ENCODE measurements around the gene CMTR1.
A peak's percentile ranks its signal among the peaks of the same experiment; 100 is the strongest.

Gene CMTR1

GRCh38 chr6:37432590-37432915, 468 bp upstream of the CMTR1 start:
- peak overlapping the region; percentile 78 for H3K4me3 ChIP-seq (ENCODE audit: low read depth, low read length)
- H3K4me2 ChIP-seq (ENCODE audit: low read length), result peak overlapping the region; percentile 90
- peak overlapping the region; percentile 99 for H2AFZ ChIP-seq
- H3K4me1 ChIP-seq, result peaks cover 7% of the 10 kb centered on the region
- no peaks in the 10 kb centered on the region for H3K9me3 ChIP-seq (ENCODE audit: control insufficient read depth, low read length)
- peak overlapping the region; percentile 31 for H3K9ac ChIP-seq
- peak overlapping the region; percentile 86 for H3K27ac ChIP-seq
- no peaks in the 10 kb centered on the region for H3K36me3 ChIP-seq (ENCODE audit: control insufficient read depth, insufficient read depth, low read length)
- TF ChIP-seq CTCF (IDR thresholded peaks at IDR 0.05), result no peak
- H3K79me2 ChIP-seq, result peaks cover 4% of the 10 kb centered on the region
- no peaks in the 10 kb centered on the region for H3K27me3 ChIP-seq (ENCODE audit: control insufficient read depth, insufficient read depth, low read length)

DNA sequence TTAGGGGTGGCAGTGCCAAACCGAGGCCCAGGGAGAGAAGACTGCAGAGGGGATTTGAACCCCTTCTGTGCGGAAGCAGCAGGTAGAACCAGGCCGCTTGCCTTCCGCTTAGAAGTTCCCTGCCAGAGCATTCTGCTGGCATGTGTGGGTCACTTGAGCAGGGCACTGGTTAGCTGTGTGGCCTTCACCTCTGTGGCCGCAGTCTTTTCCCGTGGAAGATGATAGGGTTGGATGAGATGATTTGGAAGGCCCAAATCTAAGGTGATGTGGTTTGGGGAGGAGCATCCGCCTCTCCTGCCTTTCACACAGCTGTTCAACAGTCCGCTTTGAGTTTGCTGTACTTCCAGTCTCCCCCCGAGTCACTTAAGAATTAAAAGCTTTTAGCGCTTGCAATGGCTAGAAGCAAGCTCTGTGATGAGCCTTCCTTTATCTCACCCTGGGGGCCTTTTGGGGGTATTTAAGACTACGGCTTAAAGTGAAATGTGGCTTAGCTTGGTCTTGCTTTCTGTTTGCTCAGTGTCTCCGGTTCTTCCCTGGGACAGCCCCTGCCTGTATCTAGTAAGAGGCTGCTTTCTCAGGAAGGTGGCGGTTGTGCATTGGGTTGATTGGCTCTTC, 743 bp downstream of the CMTR1 start:
- Histone ChIP-seq H3K9ac (peak overlapping the region; percentile 94), H3K79me2 (peaks cover 4% of the 10 kb centered on the region), H3K4me3 (ENCODE audit: low read depth, low read length) (peak overlapping the region; percentile 78), H3K4me1 (peaks cover 7% of the 10 kb centered on the region), H3K27me3 (ENCODE audit: control insufficient read depth, insufficient read depth, low read length) (no peaks in the 10 kb centered on the region), H3K4me2 (ENCODE audit: low read length) (peak overlapping the region; percentile 90), H3K27ac (peak overlapping the region; percentile 86), H3K36me3 (ENCODE audit: control insufficient read depth, insufficient read depth, low read length) (no peaks in the 10 kb centered on the region), H3K9me3 (ENCODE audit: control insufficient read depth, low read length) (no peaks in the 10 kb centered on the region), H2AFZ (peak overlapping the region; percentile 99)
- no peak for TF ChIP-seq CTCF (IDR thresholded peaks at IDR 0.05)

DNA sequence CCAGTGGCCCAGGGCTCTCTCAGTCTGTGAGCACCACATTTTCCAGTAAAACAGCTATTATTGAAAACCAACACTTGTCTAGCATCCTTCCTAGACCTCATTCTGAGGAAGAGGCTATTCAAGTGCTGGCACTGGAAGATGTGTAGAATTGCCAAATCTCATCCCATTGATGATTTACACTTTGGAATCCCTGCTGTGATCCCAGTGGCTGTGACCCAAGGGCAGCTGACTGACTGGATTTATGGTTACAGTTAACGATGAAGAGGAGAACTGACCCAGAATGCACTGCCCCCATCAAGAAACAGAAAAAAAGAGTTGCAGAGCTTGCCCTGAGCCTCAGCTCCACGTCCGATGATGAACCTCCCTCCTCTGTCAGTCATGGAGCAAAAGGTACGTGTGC, 2.4 kb downstream of the CMTR1 start:
- H3K9me3 ChIP-seq (ENCODE audit: control insufficient read depth, low read length), result no peaks in the 10 kb centered on the region
- H3K4me1 ChIP-seq, result peaks cover 7% of the 10 kb centered on the region
- H3K27ac ChIP-seq, result no peak overlapping the region
- no peaks in the 10 kb centered on the region for H3K36me3 ChIP-seq (ENCODE audit: control insufficient read depth, insufficient read depth, low read length)
- H3K79me2 ChIP-seq, result peaks cover 4% of the 10 kb centered on the region
- no peak overlapping the region for H3K9ac ChIP-seq
- H3K4me2 ChIP-seq (ENCODE audit: low read length), result no peak overlapping the region
- no peak overlapping the region for H3K4me3 ChIP-seq (ENCODE audit: low read depth, low read length)
- no peak overlapping the region for H2AFZ ChIP-seq
- TF ChIP-seq CTCF (IDR thresholded peaks at IDR 0.05), result no peak
- H3K27me3 ChIP-seq (ENCODE audit: control insufficient read depth, insufficient read depth, low read length), result no peaks in the 10 kb centered on the region

- no peaks in the 10 kb centered on the region for H3K36me3 ChIP-seq (ENCODE audit: control insufficient read depth, insufficient read depth, low read length)
These were observed 2.8 kb downstream of the CMTR1 start for GRCh38 chr6:37435816-37436215.

More at GRCh38 chr6:37435816-37436215, 2.8 kb downstream of the CMTR1 start:
- Histone ChIP-seq H3K4me1 (peaks cover 7% of the 10 kb centered on the region), H3K27ac (no peak overlapping the region), H2AFZ (no peak overlapping the region), H3K27me3 (ENCODE audit: control insufficient read depth, insufficient read depth, low read length) (no peaks in the 10 kb centered on the region), H3K79me2 (peaks cover 4% of the 10 kb centered on the region), H3K4me3 (ENCODE audit: low read depth, low read length) (no peak overlapping the region), H3K9me3 (ENCODE audit: control insufficient read depth, low read length) (no peaks in the 10 kb centered on the region), H3K4me2 (ENCODE audit: low read length) (no peak overlapping the region), H3K9ac (no peak overlapping the region)
- TF ChIP-seq CTCF (IDR thresholded peaks at IDR 0.05), result no peak

Data from parathyroid adenoma (tissue), 2 donors.